Stimulated activated CD8-positive, alpha-beta memory T cell treated with anti-CD3 and anti-CD28 coated beads, Interleukin-7, amount 100 ng/mL, for 24 hours (primary cell): ENCODE measurements around the gene PRPH2.
"Not testable (repeated sequence)": the region's sequence is repeated elsewhere in the genome, so short reads cannot be mapped to it uniquely, and the experiment has no call there.

Experiments
- DNase-seq: peaks from one replicate; pipeline ENCODE4 v3.0.0-alpha.2; 2020; ENCODE audit warnings: low read depth

The PRPH2 gene

GRCh38 chr6:42698217-42698616 is 24.2 kb downstream of the PRPH2 start:
- DNase-seq, result no peak

- no peak for DNase-seq
Measured at GRCh38 chr6:42697268-42697655, 25.1 kb downstream of the PRPH2 start.

GRCh38 chr6:42696526-42697267 is 25.7 kb downstream of the PRPH2 start:
- no peak for DNase-seq

- no peak for DNase-seq
Measured at GRCh38 chr6:42694586-42694985, 27.8 kb downstream of the PRPH2 start.

DNA sequence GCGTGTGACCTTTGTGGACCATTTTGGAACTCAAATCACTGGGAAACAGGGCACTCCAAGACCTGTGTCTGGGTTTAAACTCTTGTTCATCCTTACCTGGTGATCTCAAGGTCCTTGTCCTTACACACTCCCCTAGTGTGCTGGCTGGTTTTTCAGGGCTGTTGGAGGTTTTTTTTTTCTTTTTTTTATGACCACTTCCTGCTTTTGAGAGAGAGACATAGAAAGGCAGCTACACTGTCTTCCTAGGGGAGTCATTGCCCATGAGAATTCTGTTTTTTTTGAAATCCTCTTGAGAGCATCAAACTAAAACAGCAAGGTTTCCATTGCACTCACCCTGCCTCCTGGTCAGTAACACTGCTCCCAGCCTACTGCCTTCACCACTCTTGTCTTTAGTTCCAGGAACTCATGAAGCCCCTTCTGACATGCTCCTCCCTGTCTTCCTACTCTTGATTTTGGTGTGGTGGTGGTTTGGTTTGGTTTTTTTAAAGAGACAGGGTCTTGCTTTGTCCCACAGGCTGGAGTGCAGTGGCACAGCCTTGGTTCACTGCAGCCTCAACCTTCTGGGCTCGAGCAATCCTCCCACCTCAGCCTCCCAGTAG is 28.6 kb downstream of the PRPH2 start:
- no peak for DNase-seq

- DNase-seq, result no peak
Measured at GRCh38 chr6:42692137-42692911, 30.1 kb downstream of the PRPH2 start.

- DNase-seq, result no peak
Measured at GRCh38 chr6:42690872-42691271, 31.5 kb downstream of the PRPH2 start.

GRCh38 chr6:42690151-42690702 is 32.2 kb downstream of the PRPH2 start:
- no peak for DNase-seq

DNA sequence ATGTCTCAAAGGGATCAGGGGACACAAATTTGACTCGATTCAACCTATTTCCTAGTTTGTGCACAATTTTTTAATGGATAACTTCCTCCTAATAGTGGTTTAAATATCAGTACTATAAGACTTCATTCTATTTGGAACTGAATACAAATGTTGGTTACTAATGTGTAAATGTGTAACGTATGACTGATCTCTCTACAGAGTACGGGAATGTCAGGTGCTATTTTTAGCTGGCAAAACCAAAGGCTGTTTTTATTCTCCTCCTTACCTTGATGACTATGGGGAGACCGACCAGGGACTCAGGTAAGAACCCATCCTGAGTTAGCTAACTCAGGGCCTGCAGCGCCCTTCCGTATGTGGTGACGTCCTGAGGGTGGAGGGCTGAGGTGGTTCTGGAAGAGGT is 33.0 kb downstream of the PRPH2 start:
- DNase-seq, result no peak

GRCh38 chr6:42688281-42688680 is 34.1 kb downstream of the PRPH2 start:
- DNase-seq, result no peak

DNA sequence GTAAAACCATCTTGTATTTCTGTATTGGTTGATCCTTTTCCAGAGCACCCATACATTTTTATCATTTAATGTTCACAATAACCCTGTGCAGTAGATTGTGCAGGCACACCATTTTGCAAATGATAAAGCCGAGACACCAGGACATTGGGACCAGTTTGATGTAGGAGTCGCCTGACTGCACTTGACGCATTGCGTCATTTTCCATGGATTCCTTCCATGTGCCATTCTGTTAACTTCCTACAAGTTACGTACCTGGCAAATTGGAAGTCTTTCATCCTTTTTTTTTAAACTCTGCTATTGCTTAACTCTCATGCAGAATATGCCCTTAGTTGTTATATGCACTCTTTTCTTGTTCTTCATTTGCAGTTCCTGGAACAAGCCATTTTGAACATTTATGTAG is 43.0 kb downstream of the PRPH2 start:
- no peak for DNase-seq

- no peak for DNase-seq
Measured at GRCh38 chr6:42674780-42675179, 47.6 kb downstream of the PRPH2 start.

DNA sequence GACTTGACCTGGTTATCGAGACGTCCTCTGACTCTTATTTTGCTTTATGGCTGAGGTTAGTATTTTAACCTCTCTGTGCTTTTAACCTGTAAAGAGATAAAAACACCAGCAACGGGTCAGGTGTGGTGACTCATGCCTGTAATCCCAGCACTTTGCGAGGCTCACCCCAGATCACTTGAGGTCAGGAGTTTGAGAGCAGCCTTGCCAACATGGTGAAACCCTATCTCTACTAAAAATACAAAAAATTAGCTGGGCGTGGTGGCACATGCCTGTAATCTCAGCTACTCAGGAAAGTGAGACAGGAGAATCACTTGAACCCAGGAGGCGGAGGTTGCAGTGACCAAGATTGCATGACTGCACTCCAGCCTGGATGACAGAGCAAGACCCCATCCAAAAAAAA is 48.0 kb downstream of the PRPH2 start:
- DNase-seq, result not testable (repeated sequence)

DNA sequence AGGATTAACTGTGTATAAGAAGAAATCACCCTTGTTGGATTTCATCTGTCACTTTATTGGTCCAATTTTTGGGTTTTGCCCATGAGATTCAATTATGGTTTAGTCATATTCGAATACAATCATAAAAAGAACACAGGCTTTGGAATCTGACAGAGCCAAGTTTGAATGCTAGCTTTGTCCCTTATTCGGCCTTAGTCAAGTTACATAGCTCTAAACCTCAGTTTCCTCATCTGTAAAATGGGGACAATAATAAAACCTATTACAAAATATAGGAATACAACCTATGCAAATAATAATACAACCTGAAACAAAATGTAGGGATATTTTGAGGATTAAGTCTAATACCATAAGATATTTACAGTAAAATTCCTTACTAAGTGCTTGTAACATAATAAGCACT is 57.7 kb downstream of the PRPH2 start:
- no peak for DNase-seq

DNA sequence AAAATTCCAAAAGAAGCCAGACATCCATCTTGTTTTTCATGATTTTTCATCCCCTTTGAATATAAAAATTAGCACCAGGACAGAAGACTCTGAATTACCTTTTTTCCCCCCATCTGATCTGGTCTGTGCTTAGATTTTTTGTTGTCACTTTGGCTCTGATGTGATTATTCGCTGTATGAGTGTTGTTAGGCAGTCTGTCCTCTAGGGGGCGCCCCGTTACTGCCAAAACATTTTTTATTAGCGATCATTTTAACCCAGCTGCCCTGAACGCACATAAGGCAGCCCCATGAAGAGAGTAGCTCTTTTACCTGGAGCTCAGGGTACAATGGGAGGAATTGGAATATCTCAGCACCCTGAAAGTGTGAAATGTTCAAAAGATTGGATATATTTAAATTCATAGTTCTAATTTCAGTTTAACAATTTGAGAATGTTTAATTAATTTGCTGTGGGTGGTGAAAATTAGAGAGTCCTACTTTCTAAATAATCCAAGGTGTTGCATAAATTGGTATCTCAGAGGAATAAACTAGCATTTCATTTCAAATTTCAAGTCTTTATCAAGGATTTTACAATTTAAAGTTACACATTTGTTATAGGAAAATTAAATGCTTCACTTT is 60.8 kb downstream of the PRPH2 start:
- DNase-seq, result peak; percentile 75

GRCh38 chr6:42659806-42660205 is 62.6 kb downstream of the PRPH2 start:
- DNase-seq, result no peak

- no peak for DNase-seq
Measured at GRCh38 chr6:42653851-42654250, 68.5 kb downstream of the PRPH2 start.

- DNase-seq, result no peak
Measured at GRCh38 chr6:42652024-42652746, 70.2 kb downstream of the PRPH2 start.
